Endothelial cell of umbilical vein (primary cell): Measurements from ENCODE around the gene CALN1. TPM values are rescaled to one million over a fixed set of nuclear protein-coding genes. Genes with fewer than 3 reads are reported as not detected.
A peak's percentile ranks its signal among the peaks of the same experiment; 100 is the strongest.

Source experiments
- BruUV-seq: library from RNA; stranded (reverse); fragments of 400-500 nt; replicated peaks from 2 replicates; lab custom pipeline; 2021; lab: Mats Ljungman, UMichigan
- CTCF ChIA-PET: fragments of 300-600, 350-600 bp; sonication (Branson Sonifier 250); formaldehyde crosslinking; loops from one replicate; lab custom pipeline; 2021; ENCODE audit warnings: antibody characterized with exemption, inconsistent platforms; lab: Charles Lee
- POLR2A ChIA-PET: fragments of 300-600, 350-600 bp; sonication (Branson Sonifier 250); formaldehyde crosslinking; loops from one replicate; lab custom pipeline; 2021; ENCODE audit warnings: antibody characterized with exemption, inconsistent platforms; lab: Charles Lee
- DNase-seq: peaks from one replicate; pipeline ENCODE4 v3.0.0-alpha.2; 2011; ENCODE audit warnings: low read depth, low spot score
- FAIRE-seq: peaks from 2 replicates; lab custom pipeline; 2011; peaks lifted over from hg19 to GRCh38; lab: Jason Lieb, UNC
- H2AFZ ChIP-seq: 2 replicates; pipeline ENCODE4 v1.6.0; 2012; ENCODE audit warnings: low read depth, low read length, control low read depth, inconsistent platforms
- H3K27ac ChIP-seq: 2 replicates; pipeline ENCODE4 v1.5.1; 2011; ENCODE audit warnings: low read depth, mild to moderate bottlenecking, control low read depth, low read length, moderate library complexity; ENCODE audit not compliant: insufficient read depth
- H3K27me3 ChIP-seq, 2 experiments: 2 replicates each; pipeline versions ENCODE4 v1.6.0 to v1.6.1; 2011; ENCODE audit warnings: low read length in 2 of 2, mixed read lengths in 1 of 2; ENCODE audit not compliant: control insufficient read depth in 2 of 2, insufficient read depth in 2 of 2
- H3K36me3 ChIP-seq, 2 experiments: 2 replicates in 1 of 2; 3 replicates in 1 of 2; pipeline ENCODE4 v1.5.1; 2011; ENCODE audit warnings: low read length in 2 of 2, mild to moderate bottlenecking in 1 of 2, moderate library complexity in 1 of 2; ENCODE audit not compliant: control insufficient read depth in 2 of 2, insufficient read depth in 2 of 2; ENCODE audit errors: extremely low read depth in 1 of 2
- H3K4me1 ChIP-seq: 3 replicates; pipeline ENCODE4 v1.5.1; 2011; ENCODE audit warnings: mild to moderate bottlenecking, low read length; ENCODE audit not compliant: control insufficient read depth, insufficient read depth; ENCODE audit errors: extremely low read depth
- H3K4me2 ChIP-seq: 2 replicates; pipeline ENCODE4 v1.6.1; 2011; ENCODE audit warnings: low read length, control low read depth, mixed read lengths; ENCODE audit not compliant: insufficient read depth
- H3K4me3 ChIP-seq, 3 experiments: fragments of 200-600 bp in 1 of 3; sonication (generic), shearing (Covaris generic) in 1 of 3; replicated peaks in 1 of 3; 2 replicates each; pipeline ENCODE4 v1.5.1; 2011 to 2016; ENCODE audit warnings: control low read depth in 3 of 3, low read length in 3 of 3, mild to moderate bottlenecking in 2 of 3, inconsistent platforms in 1 of 3, low read depth in 1 of 3, moderate library complexity in 1 of 3; ENCODE audit not compliant: insufficient read depth in 1 of 3
- H3K79me2 ChIP-seq: 2 replicates; pipeline ENCODE4 v1.6.0; 2012; ENCODE audit warnings: low read length, inconsistent platforms; ENCODE audit not compliant: control insufficient read depth, insufficient read depth
- H3K9ac ChIP-seq: replicated peaks from 2 replicates; pipeline ENCODE3; 2011; ENCODE audit warnings: low read length, control low read depth; ENCODE audit not compliant: insufficient read depth; ENCODE audit errors: extremely low read depth
- H3K9me1 ChIP-seq: replicated peaks from 3 replicates; pipeline ENCODE4 v1.6.0; 2011; ENCODE audit warnings: mild to moderate bottlenecking, low read length; ENCODE audit not compliant: control insufficient read depth, insufficient read depth; ENCODE audit errors: extremely low read depth
- H3K9me3 ChIP-seq: replicated peaks from 2 replicates; pipeline ENCODE4 v1.5.1; 2012; ENCODE audit warnings: low read length, inconsistent platforms; ENCODE audit not compliant: control insufficient read depth, insufficient read depth
- H4K20me1 ChIP-seq: replicated peaks from 2 replicates; pipeline ENCODE3; 2011; ENCODE audit warnings: mild to moderate bottlenecking, low read length; ENCODE audit not compliant: control insufficient read depth, insufficient read depth; ENCODE audit errors: extremely low read depth
- CTCF ChIP-seq, 2 donors: IDR thresholded peaks; 1 replicate in 1 of 2; 2 replicates in 1 of 2; pipeline ENCODE4 v1.5.1; 2011; ENCODE audit warnings: low read length in 2 of 2, mild to moderate bottlenecking in 2 of 2, moderate library complexity in 2 of 2, control low read depth in 1 of 2, inconsistent platforms in 1 of 2, low read depth in 1 of 2; ENCODE audit not compliant: insufficient read depth in 1 of 2; ENCODE audit errors: extremely low read depth in 1 of 2
- JUN ChIP-seq: IDR thresholded peaks from 2 replicates; pipeline ENCODE4 v1.6.1; 2011; ENCODE audit warnings: borderline replicate concordance, low read depth; ENCODE audit not compliant: insufficient read length, insufficient read depth
- MAX ChIP-seq: IDR thresholded peaks from 2 replicates; pipeline ENCODE4 v1.6.1; 2011; ENCODE audit not compliant: insufficient read depth, insufficient read length
- POLR2A ChIP-seq: IDR thresholded peaks from 2 replicates; pipeline ENCODE4 v1.6.1; 2012; ENCODE audit warnings: low read depth, mild to moderate bottlenecking, control low read depth, low read length
- dilution Hi-C: fragments of 300-500 bp; cut with MboI; formaldehyde crosslinking; loops from one replicate; pipeline ENCODE4 v1.15.0; 2019; ENCODE audit warnings: low sequenced_read_pairs; ENCODE audit not compliant: extremely low pct_ligation_motif_present
- intact Hi-C: fragments of 100-400 bp; cut with micrococcal nuclease; formaldehyde crosslinking; loops from one replicate; pipeline ENCODE4 v1.10.0; 2022
- polyA plus RNA-seq, 4 experiments: library from polyadenylated mRNA; depleted of rRNA in 3 of 4; stranded (reverse) in 3 of 4; unstranded in 1 of 4; fragments of >200 nt; gene quantifications; 2 replicates each; pipeline versions ENCODE4 v1.2.1 to v1.2.3, GENCODE V29; 2011 to 2012; ENCODE audit warnings: missing spikeins in 1 of 4
- total RNA-seq: library from RNA; stranded (reverse); gene quantifications from 2 replicates; pipeline ENCODE4 v1.2.3, GENCODE V29; 2021

The CALN1 gene
- total and polyA plus RNA-seq, 2 donors (not counting 3 experiments of a cell fraction or from before 2014, with no cell fraction given): not detected

- Histone ChIP-seq H3K27ac (no peak overlapping the region), H3K4me2 (no peak overlapping the region), H3K9ac (no peak overlapping the region), H3K4me1 (no peaks in the 10 kb centered on the region), H3K4me3 (no peak overlapping the region), H3K79me2 (no peaks in the 10 kb centered on the region), H3K27me3 (no peaks in the 10 kb centered on the region), H2AFZ (no peak overlapping the region), H3K9me3 (no peaks in the 10 kb centered on the region), H3K9me1 (no peaks in the 10 kb centered on the region), H3K36me3 (no peaks in the 10 kb centered on the region), H4K20me1 (no peaks in the 10 kb centered on the region)
- ChIA-PET CTCF (interaction anchor here (0.7 to 2.0 kb wide), 2 partner anchors 876 to 904 kb away, joined by 3 to 28 read pairs; no protein-coding TSS in a partner anchor), POLR2A (no interaction called here)
- intact Hi-C loops (loop anchor here (1.0 to 10.0 kb wide), 3 partner anchors 876 to 1038 kb away; no protein-coding TSS in a partner anchor), dilution Hi-C loops (no loop called here)
- BruUV-seq: no TSS peak
- DNase-seq: peak; percentile 14
- TF ChIP-seq MAX (no peak), CTCF (IDR thresholded peaks at IDR 0.05; ENCODE audit: extremely low read depth in 1 of 2, insufficient read depth in 1 of 2, low read depth in 1 of 2, low read length in 2 of 2) (peak; percentile 72 to 80), JUN (no peak), POLR2A (no peak)
- peak; percentile 74 for FAIRE-seq
Observed at GRCh38 chr7:71733107-71733870, 678.8 kb downstream of the CALN1 start.
